A673 (cell line): ENCODE results near the gene KCNQ4.

ENCODE experiments used
- CTCF ChIP-seq: fragments of 300-800, 200-600 bp; sonication (generic); conservative IDR thresholded peaks from 2 replicates; pipeline ENCODE4 v1.5.1; 2017; ENCODE audit warnings: low read depth, mild to moderate bottlenecking, antibody characterized with exemption, low read length, moderate library complexity, mixed read lengths
- EZH2 ChIP-seq: fragments of 200-600 bp; sonication (generic); IDR thresholded peaks from 2 replicates; pipeline ENCODE4 v1.6.1; 2017; ENCODE audit warnings: borderline replicate concordance, low read depth, mild to moderate bottlenecking, mixed read lengths, antibody characterized with exemption, low read length; ENCODE audit not compliant: poor library complexity, severe bottlenecking

GRCh38 chr1:40858856-40859416, 75.3 kb downstream of the KCNQ4 start:
- TF ChIP-seq CTCF (no peak), EZH2 (no peak)
